Measurements from ENCODE around the gene FIZ1.

The FIZ1 gene

GRCh38 chr19:55618426-55618825, 19.1 kb upstream of the FIZ1 start:
- TF ChIP-seq, protein P1, sequence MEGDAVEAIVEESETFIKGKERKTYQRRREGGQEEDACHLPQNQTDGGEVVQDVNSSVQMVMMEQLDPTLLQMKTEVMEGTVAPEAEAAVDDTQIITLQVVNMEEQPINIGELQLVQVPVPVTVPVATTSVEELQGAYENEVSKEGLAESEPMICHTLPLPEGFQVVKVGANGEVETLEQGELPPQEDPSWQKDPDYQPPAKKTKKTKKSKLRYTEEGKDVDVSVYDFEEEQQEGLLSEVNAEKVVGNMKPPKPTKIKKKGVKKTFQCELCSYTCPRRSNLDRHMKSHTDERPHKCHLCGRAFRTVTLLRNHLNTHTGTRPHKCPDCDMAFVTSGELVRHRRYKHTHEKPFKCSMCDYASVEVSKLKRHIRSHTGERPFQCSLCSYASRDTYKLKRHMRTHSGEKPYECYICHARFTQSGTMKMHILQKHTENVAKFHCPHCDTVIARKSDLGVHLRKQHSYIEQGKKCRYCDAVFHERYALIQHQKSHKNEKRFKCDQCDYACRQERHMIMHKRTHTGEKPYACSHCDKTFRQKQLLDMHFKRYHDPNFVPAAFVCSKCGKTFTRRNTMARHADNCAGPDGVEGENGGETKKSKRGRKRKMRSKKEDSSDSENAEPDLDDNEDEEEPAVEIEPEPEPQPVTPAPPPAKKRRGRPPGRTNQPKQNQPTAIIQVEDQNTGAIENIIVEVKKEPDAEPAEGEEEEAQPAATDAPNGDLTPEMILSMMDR (conservative IDR thresholded peaks at IDR 0.05; ENCODE audit: low read depth, low read length), result no peak
- H3K4me3 ChIP-seq (ENCODE audit: low read depth, low read length), result no peak overlapping the region
- DNase-seq (ENCODE audit: low read depth), result no peak

DNA sequence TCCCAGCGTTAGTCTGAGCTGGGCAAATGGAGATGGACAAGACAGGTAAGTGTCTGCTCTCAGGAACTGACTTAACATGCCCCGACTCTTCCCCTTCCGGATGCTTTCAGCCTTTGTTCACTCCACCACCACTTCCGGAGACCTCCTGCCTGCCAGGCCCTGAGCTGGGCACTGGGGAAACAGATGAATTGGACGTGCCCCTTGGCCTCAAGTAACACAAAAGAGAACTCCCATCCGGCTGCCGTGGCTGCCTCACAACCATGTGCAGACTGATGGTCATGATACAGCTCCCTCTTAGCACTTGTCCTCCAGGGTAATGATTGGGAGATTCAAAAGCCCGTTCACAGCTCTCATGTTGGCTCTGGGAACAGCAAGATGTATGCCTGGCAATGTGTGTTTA, 18.1 kb upstream of the FIZ1 start:
- no peak overlapping the region for H3K4me3 ChIP-seq (ENCODE audit: low read depth, low read length)
- no peak for DNase-seq (ENCODE audit: low read depth)
- TF ChIP-seq, protein P1 (conservative IDR thresholded peaks at IDR 0.05; ENCODE audit: low read depth, low read length), result no peak

DNA sequence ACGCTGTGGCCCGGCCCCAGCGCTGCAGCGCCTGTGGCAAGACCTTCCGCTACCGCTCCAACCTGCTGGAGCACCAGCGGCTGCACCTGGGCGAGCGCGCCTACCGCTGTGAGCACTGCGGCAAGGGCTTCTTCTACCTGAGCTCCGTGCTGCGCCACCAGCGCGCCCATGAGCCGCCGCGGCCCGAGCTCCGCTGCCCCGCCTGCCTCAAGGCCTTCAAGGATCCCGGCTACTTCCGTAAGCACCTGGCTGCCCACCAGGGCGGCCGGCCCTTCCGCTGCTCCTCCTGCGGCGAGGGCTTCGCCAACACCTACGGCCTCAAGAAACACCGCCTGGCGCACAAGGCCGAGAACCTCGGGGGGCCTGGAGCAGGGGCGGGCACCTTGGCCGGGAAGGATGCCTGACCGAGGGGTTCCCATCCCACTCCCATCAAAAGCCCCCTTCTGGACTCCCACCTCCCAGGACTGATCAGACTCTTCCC, 17.1 kb upstream of the FIZ1 start:
- TF ChIP-seq, protein P1 (conservative IDR thresholded peaks at IDR 0.05; ENCODE audit: low read depth, low read length), result no peak
- DNase-seq (ENCODE audit: low read depth), result no peak
- H3K4me3 ChIP-seq (ENCODE audit: low read depth, low read length), result no peak overlapping the region

- H3K4me3 ChIP-seq (ENCODE audit: low read depth, low read length), result no peak overlapping the region
- TF ChIP-seq, protein P1 (conservative IDR thresholded peaks at IDR 0.05; ENCODE audit: low read depth, low read length), result no peak
- DNase-seq (ENCODE audit: low read depth), result no peak
Observed at GRCh38 chr19:55615543-55616394, 16.5 kb upstream of the FIZ1 start.

DNA sequence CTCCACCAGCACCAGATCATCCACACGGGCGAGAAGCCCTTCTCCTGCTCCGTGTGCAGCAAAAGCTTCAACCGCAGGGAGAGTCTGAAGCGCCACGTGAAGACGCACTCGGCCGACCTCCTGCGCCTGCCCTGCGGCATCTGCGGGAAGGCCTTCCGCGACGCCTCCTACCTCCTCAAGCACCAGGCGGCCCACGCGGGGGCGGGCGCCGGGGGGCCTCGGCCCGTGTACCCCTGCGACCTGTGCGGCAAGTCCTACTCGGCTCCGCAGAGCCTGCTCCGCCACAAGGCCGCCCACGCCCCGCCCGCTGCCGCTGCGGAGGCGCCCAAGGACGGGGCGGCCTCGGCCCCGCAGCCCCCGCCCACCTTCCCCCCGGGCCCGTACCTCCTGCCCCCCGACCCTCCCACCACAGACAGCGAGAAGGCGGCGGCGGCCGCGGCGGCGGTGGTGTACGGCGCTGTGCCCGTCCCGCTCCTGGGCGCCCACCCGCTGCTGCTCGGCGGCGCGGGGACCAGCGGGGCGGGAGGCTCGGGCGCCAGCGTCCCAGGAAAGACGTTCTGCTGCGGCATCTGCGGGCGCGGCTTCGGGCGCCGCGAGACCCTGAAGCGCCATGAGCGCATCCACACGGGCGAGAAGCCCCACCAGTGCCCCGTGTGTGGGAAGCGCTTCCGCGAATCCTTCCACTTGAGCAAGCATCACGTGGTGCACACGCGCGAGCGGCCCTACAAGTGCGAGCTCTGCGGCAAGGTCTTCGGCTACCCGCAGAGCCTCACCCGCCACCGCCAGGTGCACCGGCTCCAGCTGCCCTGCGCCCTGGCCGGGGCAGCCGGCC, 15.6 kb upstream of the FIZ1 start:
- DNase-seq (ENCODE audit: low read depth), result no peak
- H3K4me3 ChIP-seq (ENCODE audit: low read depth, low read length), result no peak overlapping the region
- TF ChIP-seq, protein P1 (conservative IDR thresholded peaks at IDR 0.05; ENCODE audit: low read depth, low read length), result no peak

DNA sequence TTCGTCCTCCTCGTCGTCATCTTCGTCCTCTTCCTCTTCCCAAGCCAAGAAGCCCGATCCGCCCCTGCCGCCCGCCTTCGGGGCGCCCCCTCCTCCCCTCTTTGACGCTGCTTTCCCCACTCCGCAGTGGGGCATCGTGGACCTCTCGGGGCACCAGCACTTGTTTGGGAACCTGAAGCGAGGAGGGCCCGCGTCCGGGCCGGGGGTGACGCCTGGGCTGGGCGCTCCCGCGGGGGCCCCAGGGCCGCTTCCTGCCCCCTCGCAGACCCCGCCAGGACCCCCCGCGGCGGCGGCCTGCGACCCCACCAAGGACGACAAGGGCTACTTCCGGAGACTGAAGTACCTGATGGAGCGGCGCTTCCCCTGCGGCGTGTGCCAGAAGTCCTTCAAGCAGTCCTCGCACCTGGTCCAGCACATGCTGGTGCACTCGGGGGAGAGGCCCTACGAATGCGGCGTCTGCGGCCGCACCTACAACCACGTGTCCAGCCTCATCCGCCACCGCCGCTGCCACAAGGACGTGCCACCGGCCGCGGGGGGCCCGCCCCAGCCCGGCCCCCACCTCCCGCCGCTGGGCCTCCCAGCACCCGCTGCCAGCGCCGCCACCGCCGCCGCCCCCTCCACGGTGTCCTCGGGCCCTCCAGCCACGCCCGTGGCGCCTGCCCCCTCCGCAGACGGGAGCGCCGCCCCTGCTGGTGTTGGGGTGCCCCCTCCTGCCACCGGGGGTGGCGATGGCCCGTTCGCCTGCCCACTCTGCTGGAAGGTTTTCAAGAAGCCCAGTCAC, 14.8 kb upstream of the FIZ1 start:
- TF ChIP-seq, protein P1 (conservative IDR thresholded peaks at IDR 0.05; ENCODE audit: low read depth, low read length), result no peak
- no peak for DNase-seq (ENCODE audit: low read depth)
- no peak overlapping the region for H3K4me3 ChIP-seq (ENCODE audit: low read depth, low read length)
